K562 (cell line): ENCODE results near the gene NTRK1. TPM values are rescaled to one million over a fixed set of nuclear protein-coding genes. Genes with fewer than 3 reads are reported as not detected.

Source experiments
- CAMTA2 ChIP-seq: fragments of 250-450 bp; sonication (Bioruptor Pico); conservative IDR thresholded peaks from 2 replicates; pipeline ENCODE4 v1.5.1; 2022
- HNRNPK ChIP-seq: fragments of 200-400 bp; formaldehyde crosslinking; IDR thresholded peaks from one replicate; pipeline ENCODE4 v1.6.1; 2018; ENCODE audit warnings: mild to moderate bottlenecking, low read depth, low read length; ENCODE audit not compliant: poor library complexity, severe bottlenecking
- KHSRP ChIP-seq: fragments of 450-650 bp; IDR thresholded peaks from 2 replicates; pipeline ENCODE4 v1.6.1; 2017
- MEF2D ChIP-seq: conservative IDR thresholded peaks from 2 replicates; pipeline ENCODE4 v1.6.1; 2016; ENCODE audit warnings: low read depth, missing genetic modification characterization, missing compliant biosample characterization
- MYNN ChIP-seq, 2 experiments: sonication (generic); formaldehyde crosslinking in 1 of 2; IDR thresholded peaks; 2 replicates each; pipeline versions ENCODE4 v1.5.0 to v1.6.1; 2016 to 2020; ENCODE audit warnings: antibody characterized with exemption in 1 of 2, missing genetic modification reagents in 1 of 2
- NFIX ChIP-seq: fragments of 250-450 bp; sonication (Bioruptor Pico); IDR thresholded peaks from 2 replicates; pipeline ENCODE4 v1.4.0; 2020; ENCODE audit warnings: low read depth, mild to moderate bottlenecking, moderate library complexity
- POLR3G ChIP-seq: IDR thresholded peaks from 2 replicates; pipeline ENCODE4 v1.6.1; 2011; ENCODE audit not compliant: insufficient read length, insufficient replicate concordance; ENCODE audit errors: extremely low read depth
- RBBP5 ChIP-seq: fragments of 200-600 bp; sonication (generic); IDR thresholded peaks from 2 replicates; pipeline ENCODE4 v1.6.1; 2012; ENCODE audit warnings: borderline replicate concordance, mild to moderate bottlenecking, low read length, control low read depth, inconsistent platforms; ENCODE audit not compliant: insufficient read depth, poor library complexity, severe bottlenecking
- TAL1 ChIP-seq: fragments of 450-650 bp; IDR thresholded peaks from 2 replicates; pipeline ENCODE4 v1.6.1; 2016; ENCODE audit warnings: mild to moderate bottlenecking
- ZNF507 ChIP-seq: conservative IDR thresholded peaks from 2 replicates; pipeline ENCODE4 v1.6.1; 2017; ENCODE audit warnings: missing genetic modification characterization, missing compliant biosample characterization
- ZNF695 ChIP-seq: fragments of 450-650 bp; formaldehyde crosslinking; IDR thresholded peaks from 2 replicates; pipeline ENCODE4 v1.4.0; 2020; ENCODE audit warnings: mild to moderate bottlenecking, moderate library complexity
- polyA plus RNA-seq, 8 experiments: library from polyadenylated mRNA; depleted of rRNA in 4 of 8; stranded (reverse) in 5 of 8; unstranded in 3 of 8; fragments of >200 nt; fragmentation: Nextera tagmentation in 2 of 8; fragmentation: Illumina TruSeq in 1 of 8; extraction: Ambion mirVana in 2 of 8; extraction: Trizol in 1 of 8; gene quantifications; 2 replicates each; pipeline versions ENCODE4 v1.2.1 to v1.2.3, GENCODE V29; 2011 to 2014; ENCODE audit warnings: inconsistent platforms in 1 of 8, missing spikeins in 1 of 8
- total RNA-seq, 7 experiments: library from RNA; depleted of rRNA in 6 of 7; stranded (reverse); fragments of >200 nt in 6 of 7; fragmentation: Illumina TruSeq in 2 of 7; extraction: Trizol in 2 of 7; gene quantifications; 2 replicates each; pipeline versions ENCODE4 v1.2.1 to v1.2.3, GENCODE V29; 2011 to 2021; ENCODE audit warnings: low replicate concordance in 1 of 7
- TF ChIP-seq, protein P1 (sequence below): fragments of 200-800 bp; sonication (Bioruptor generic); IDR thresholded peaks from 2 replicates; pipeline ENCODE4 v1.6.1; 2017; ENCODE audit warnings: missing genetic modification characterization, missing compliant biosample characterization
- TF ChIP-seq, protein P2 (sequence below): sonication (generic); formaldehyde crosslinking; IDR thresholded peaks from 2 replicates; pipeline ENCODE4 v1.8.0; 2023; ENCODE audit warnings: missing genetic modification reagents, mild to moderate bottlenecking, borderline replicate concordance
- TF ChIP-seq, protein P3 (sequence below): sonication (generic); formaldehyde crosslinking; IDR thresholded peaks from 2 replicates; pipeline ENCODE4 v1.8.1; 2023; ENCODE audit warnings: mild to moderate bottlenecking, missing genetic modification reagents
- TF ChIP-seq, protein P4 (sequence below): fragments of 250-450 bp; sonication (Bioruptor Pico); IDR thresholded peaks from 2 replicates; pipeline ENCODE4 v1.9.0; 2021; ENCODE audit warnings: mild to moderate bottlenecking, inconsistent platforms

The NTRK1 gene
- total and polyA plus RNA-seq, 9 of the 15 experiments (the other 6 are each of a cell fraction or from before 2014, with no cell fraction given): 0.46 to 30.0 (median 7.9) TPM

DNA sequence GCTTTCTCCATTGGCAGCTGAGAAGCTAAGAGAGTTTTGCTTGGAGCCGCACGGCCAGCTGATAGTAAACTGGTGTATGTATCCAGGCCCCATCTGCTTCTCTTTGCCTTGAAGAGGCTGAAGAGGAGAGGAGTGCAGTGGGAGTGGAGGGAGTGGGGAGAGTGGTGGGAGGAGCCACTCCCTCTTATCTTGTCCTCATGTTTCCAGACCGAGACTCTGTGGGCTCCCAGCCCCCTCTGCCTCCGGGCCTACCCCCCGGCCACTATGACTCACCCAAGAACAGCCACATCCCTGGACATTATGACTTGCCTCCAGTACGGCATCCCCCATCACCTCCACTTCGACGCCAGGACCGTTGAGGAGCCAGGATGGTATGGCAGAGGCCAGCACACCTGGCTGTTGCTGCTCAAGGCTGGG is 53.8 kb downstream of the NTRK1 start (continued):
- no peak for TF ChIP-seq NFIX
- TF ChIP-seq POLR3G: no peak
- TF ChIP-seq, protein P1, sequence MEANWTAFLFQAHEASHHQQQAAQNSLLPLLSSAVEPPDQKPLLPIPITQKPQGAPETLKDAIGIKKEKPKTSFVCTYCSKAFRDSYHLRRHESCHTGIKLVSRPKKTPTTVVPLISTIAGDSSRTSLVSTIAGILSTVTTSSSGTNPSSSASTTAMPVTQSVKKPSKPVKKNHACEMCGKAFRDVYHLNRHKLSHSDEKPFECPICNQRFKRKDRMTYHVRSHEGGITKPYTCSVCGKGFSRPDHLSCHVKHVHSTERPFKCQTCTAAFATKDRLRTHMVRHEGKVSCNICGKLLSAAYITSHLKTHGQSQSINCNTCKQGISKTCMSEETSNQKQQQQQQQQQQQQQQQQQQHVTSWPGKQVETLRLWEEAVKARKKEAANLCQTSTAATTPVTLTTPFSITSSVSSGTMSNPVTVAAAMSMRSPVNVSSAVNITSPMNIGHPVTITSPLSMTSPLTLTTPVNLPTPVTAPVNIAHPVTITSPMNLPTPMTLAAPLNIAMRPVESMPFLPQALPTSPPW (CRISPR knock-in tag): peak; percentile 95
- TF ChIP-seq MEF2D (tag): no peak
- TF ChIP-seq ZNF507 (tag): no peak
- no peak for TF ChIP-seq KHSRP
- peak; percentile 35; the same call in 1 of the 2 replicates for TF ChIP-seq TAL1
- TF ChIP-seq, protein P2, sequence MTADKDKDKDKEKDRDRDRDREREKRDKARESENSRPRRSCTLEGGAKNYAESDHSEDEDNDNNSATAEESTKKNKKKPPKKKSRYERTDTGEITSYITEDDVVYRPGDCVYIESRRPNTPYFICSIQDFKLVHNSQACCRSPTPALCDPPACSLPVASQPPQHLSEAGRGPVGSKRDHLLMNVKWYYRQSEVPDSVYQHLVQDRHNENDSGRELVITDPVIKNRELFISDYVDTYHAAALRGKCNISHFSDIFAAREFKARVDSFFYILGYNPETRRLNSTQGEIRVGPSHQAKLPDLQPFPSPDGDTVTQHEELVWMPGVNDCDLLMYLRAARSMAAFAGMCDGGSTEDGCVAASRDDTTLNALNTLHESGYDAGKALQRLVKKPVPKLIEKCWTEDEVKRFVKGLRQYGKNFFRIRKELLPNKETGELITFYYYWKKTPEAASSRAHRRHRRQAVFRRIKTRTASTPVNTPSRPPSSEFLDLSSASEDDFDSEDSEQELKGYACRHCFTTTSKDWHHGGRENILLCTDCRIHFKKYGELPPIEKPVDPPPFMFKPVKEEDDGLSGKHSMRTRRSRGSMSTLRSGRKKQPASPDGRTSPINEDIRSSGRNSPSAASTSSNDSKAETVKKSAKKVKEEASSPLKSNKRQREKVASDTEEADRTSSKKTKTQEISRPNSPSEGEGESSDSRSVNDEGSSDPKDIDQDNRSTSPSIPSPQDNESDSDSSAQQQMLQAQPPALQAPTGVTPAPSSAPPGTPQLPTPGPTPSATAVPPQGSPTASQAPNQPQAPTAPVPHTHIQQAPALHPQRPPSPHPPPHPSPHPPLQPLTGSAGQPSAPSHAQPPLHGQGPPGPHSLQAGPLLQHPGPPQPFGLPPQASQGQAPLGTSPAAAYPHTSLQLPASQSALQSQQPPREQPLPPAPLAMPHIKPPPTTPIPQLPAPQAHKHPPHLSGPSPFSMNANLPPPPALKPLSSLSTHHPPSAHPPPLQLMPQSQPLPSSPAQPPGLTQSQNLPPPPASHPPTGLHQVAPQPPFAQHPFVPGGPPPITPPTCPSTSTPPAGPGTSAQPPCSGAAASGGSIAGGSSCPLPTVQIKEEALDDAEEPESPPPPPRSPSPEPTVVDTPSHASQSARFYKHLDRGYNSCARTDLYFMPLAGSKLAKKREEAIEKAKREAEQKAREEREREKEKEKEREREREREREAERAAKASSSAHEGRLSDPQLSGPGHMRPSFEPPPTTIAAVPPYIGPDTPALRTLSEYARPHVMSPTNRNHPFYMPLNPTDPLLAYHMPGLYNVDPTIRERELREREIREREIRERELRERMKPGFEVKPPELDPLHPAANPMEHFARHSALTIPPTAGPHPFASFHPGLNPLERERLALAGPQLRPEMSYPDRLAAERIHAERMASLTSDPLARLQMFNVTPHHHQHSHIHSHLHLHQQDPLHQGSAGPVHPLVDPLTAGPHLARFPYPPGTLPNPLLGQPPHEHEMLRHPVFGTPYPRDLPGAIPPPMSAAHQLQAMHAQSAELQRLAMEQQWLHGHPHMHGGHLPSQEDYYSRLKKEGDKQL (CRISPR knock-in tag): no peak
- TF ChIP-seq, protein P3, sequence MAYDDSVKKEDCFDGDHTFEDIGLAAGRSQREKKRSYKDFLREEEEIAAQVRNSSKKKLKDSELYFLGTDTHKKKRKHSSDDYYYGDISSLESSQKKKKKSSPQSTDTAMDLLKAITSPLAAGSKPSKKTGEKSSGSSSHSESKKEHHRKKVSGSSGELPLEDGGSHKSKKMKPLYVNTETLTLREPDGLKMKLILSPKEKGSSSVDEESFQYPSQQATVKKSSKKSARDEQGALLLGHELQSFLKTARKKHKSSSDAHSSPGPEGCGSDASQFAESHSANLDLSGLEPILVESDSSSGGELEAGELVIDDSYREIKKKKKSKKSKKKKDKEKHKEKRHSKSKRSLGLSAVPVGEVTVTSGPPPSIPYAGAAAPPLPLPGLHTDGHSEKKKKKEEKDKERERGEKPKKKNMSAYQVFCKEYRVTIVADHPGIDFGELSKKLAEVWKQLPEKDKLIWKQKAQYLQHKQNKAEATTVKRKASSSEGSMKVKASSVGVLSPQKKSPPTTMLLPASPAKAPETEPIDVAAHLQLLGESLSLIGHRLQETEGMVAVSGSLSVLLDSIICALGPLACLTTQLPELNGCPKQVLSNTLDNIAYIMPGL (CRISPR knock-in tag): no peak
- TF ChIP-seq, protein P4, sequence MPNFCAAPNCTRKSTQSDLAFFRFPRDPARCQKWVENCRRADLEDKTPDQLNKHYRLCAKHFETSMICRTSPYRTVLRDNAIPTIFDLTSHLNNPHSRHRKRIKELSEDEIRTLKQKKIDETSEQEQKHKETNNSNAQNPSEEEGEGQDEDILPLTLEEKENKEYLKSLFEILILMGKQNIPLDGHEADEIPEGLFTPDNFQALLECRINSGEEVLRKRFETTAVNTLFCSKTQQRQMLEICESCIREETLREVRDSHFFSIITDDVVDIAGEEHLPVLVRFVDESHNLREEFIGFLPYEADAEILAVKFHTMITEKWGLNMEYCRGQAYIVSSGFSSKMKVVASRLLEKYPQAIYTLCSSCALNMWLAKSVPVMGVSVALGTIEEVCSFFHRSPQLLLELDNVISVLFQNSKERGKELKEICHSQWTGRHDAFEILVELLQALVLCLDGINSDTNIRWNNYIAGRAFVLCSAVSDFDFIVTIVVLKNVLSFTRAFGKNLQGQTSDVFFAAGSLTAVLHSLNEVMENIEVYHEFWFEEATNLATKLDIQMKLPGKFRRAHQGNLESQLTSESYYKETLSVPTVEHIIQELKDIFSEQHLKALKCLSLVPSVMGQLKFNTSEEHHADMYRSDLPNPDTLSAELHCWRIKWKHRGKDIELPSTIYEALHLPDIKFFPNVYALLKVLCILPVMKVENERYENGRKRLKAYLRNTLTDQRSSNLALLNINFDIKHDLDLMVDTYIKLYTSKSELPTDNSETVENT (CRISPR knock-in tag): no peak
- TF ChIP-seq MYNN (IDR thresholded peaks at IDR 0.05): peak; percentile 77
- no peak for TF ChIP-seq MYNN (CRISPR knock-in tag; IDR thresholded peaks at IDR 0.05)
- peak; percentile 45 for TF ChIP-seq RBBP5
- TF ChIP-seq HNRNPK: no peak
- no peak for TF ChIP-seq CAMTA2 (CRISPR knock-in tag)
- no peak for TF ChIP-seq ZNF695 (CRISPR knock-in tag)
